Stimulated activated CD4-positive, alpha-beta T cell treated with anti-CD3 and anti-CD28 coated beads, Interleukin-4, amount 100 ng/mL, for 48 hours (primary cell): Measurements from ENCODE around the gene APOBEC3G.

Experiments
- DNase-seq, 2 donors: peaks; one replicate each; pipeline ENCODE4 v3.0.0-alpha.2; 2020; ENCODE audit warnings: low read depth in 2 of 2

Gene APOBEC3G

GRCh38 chr22:39122772-39123470 lies 45.8 kb downstream of the APOBEC3G start:
- DNase-seq, result no peak

- DNase-seq, result no peak
These were observed 46.9 kb downstream of the APOBEC3G start for GRCh38 chr22:39123751-39124581.

- no peak for DNase-seq
These were observed 48.5 kb downstream of the APOBEC3G start for GRCh38 chr22:39125622-39126021.

- DNase-seq, result no peak
These were observed 51.4 kb downstream of the APOBEC3G start for GRCh38 chr22:39128508-39128907.

- no peak for DNase-seq
These were observed 52.0 kb downstream of the APOBEC3G start for GRCh38 chr22:39129081-39129480.

- DNase-seq, result no peak
These were observed 52.7 kb downstream of the APOBEC3G start for GRCh38 chr22:39129746-39130145.

GRCh38 chr22:39130152-39130704 lies 53.2 kb downstream of the APOBEC3G start:
- DNase-seq, result no peak

- DNase-seq, result no peak
These were observed 54.1 kb downstream of the APOBEC3G start for GRCh38 chr22:39130892-39131855.

GRCh38 chr22:39132281-39132680 lies 55.2 kb downstream of the APOBEC3G start:
- DNase-seq, result no peak

GRCh38 chr22:39132871-39133524 lies 55.9 kb downstream of the APOBEC3G start:
- no peak for DNase-seq

GRCh38 chr22:39133871-39134270 lies 56.8 kb downstream of the APOBEC3G start:
- no peak for DNase-seq

- no peak for DNase-seq
These were observed 57.5 kb downstream of the APOBEC3G start for GRCh38 chr22:39134366-39135091.

GRCh38 chr22:39135092-39135896 lies 58.2 kb downstream of the APOBEC3G start:
- DNase-seq, result no peak

- DNase-seq, result no peak
These were observed 59.2 kb downstream of the APOBEC3G start for GRCh38 chr22:39136317-39136716.
